Lung (tissue), 12 donors: ENCODE results near the gene FBXO22. TPM values are rescaled to one million over a fixed set of nuclear protein-coding genes. Genes with fewer than 3 reads are reported as not detected.
"Not testable (repeated sequence)": the region's sequence is repeated elsewhere in the genome, so short reads cannot be mapped to it uniquely, and the experiment has no call there.

ENCODE experiments used
- ATAC-seq: fragments of 200-7000 bp; cut with Tn5 transposase; one replicate; pipeline ENCODE4 v1.9.1; 2020; ENCODE audit warnings: moderate number of reproducible peaks; ENCODE audit not compliant: insufficient read depth, low FRiP score
- DNase-seq, 3 donors: peaks; one replicate each; pipeline ENCODE4 v3.0.0-alpha.2; 2013 to 2017
- H3K27ac ChIP-seq, 2 donors: one replicate each; pipeline ENCODE4 v1.5.1; 2013; ENCODE audit warnings: mild to moderate bottlenecking in 2 of 2, moderate library complexity in 2 of 2, control low read depth in 1 of 2, inconsistent platforms in 1 of 2, low read depth in 1 of 2, low read length in 1 of 2
- H3K27me3 ChIP-seq, 3 donors: one replicate each; pipeline ENCODE4 v1.5.1; 2013; ENCODE audit warnings: low read length in 2 of 3; ENCODE audit not compliant: control insufficient read depth in 3 of 3, insufficient read depth in 3 of 3
- H3K36me3 ChIP-seq, 4 donors: one replicate each; pipeline ENCODE4 v1.5.1; 2013; ENCODE audit warnings: low read length in 4 of 4, mild to moderate bottlenecking in 1 of 4, moderate library complexity in 1 of 4; ENCODE audit not compliant: control insufficient read depth in 4 of 4, insufficient read depth in 4 of 4
- H3K4me1 ChIP-seq, 5 donors: one replicate each; pipeline ENCODE4 v1.5.1; 2013; ENCODE audit warnings: low read length in 5 of 5, mild to moderate bottlenecking in 2 of 5, moderate library complexity in 1 of 5; ENCODE audit not compliant: control insufficient read depth in 5 of 5, insufficient read depth in 5 of 5
- H3K4me3 ChIP-seq: one replicate; pipeline ENCODE4 v1.5.1; 2013; ENCODE audit warnings: mild to moderate bottlenecking, control low read depth, moderate library complexity
- H3K9ac ChIP-seq, 2 donors: one replicate each; pipeline ENCODE4 v1.5.1; 2013; ENCODE audit warnings: low read length in 2 of 2, control low read depth in 1 of 2; ENCODE audit not compliant: insufficient read depth in 1 of 2
- H3K9me3 ChIP-seq, 4 donors: one replicate each; pipeline ENCODE4 v1.5.1; 2013; ENCODE audit warnings: low read length in 3 of 4, mild to moderate bottlenecking in 1 of 4, moderate library complexity in 1 of 4; ENCODE audit not compliant: control insufficient read depth in 4 of 4, insufficient read depth in 3 of 4
- CTCF ChIP-seq: IDR thresholded peaks from 2 replicates; pipeline ENCODE4 v1.5.1; 2012; ENCODE audit warnings: mild to moderate bottlenecking; ENCODE audit errors: control extremely low read depth, extremely low read depth
- WGBS, 2 donors: extraction: QIAGEN DNeasy Blood & Tissue Kit; methylation state at CpG; one replicate each; pipeline ENCODE4 v1.1.7; 2013; 5-methylcytosine and 5-hydroxymethylcytosine counted together
- polyA plus RNA-seq, 2 donors: library from polyadenylated mRNA; stranded (reverse); fragments of 200-250 nt; gene quantifications; one replicate each; pipeline ENCODE4 v1.2.1, GENCODE V29; 2013
- total RNA-seq, 2 donors: library from RNA; depleted of rRNA in 1 of 2; stranded (reverse); fragments of >200 nt in 1 of 2; gene quantifications; one replicate each; pipeline ENCODE4 v1.2.1, GENCODE V29; 2014 to 2021
- donor health status: control.
- donor health status: control.
- donor health status: Bipolar disorder and iron deficiency.
- donor health status: healthy.
- donor health status: DM: yes; HTN: yes; CAD: no.

Gene FBXO22
- total and polyA plus RNA-seq, 4 donors = 8.6 to 29.6 (median 20.8) TPM

- DNase-seq = no peak
- Histone ChIP-seq H3K4me1 (peaks cover 0 to 8% (median 0%) of the 10 kb centered on the region in 5 donors), H3K9me3 (no peaks in the 10 kb centered on the region), H3K36me3 (peaks cover 0 to 8% (median 2%) of the 10 kb centered on the region in 4 donors), H3K4me3 (no peak overlapping the region), H3K9ac (no peak overlapping the region), H3K27ac (no peak overlapping the region), H3K27me3 (no peaks in the 10 kb centered on the region)
- no peak for TF ChIP-seq CTCF
- WGBS, 2 donors = 100% methylated on average over 1 of the region's 1 CpG
- no peak for ATAC-seq
Measured at GRCh38 chr15:75862796-75863195, 40.9 kb upstream of the FBXO22 start.

- H3K9me3 ChIP-seq = no peaks in the 10 kb centered on the region
- H3K9ac ChIP-seq = no peak overlapping the region
- ATAC-seq (no peak), DNase-seq (peak in 2 of 3 donors; percentile 62 to 79)
- 62 to 77% methylated on average over 5 of the region's 5 CpGs for WGBS, 2 donors
- peaks cover 0 to 11% (median 3%) of the 10 kb centered on the region in 4 donors for H3K36me3 ChIP-seq
- H3K4me1 ChIP-seq = peaks cover 0 to 8% (median 0%) of the 10 kb centered on the region in 5 donors
- no peak overlapping the region for H3K27ac ChIP-seq
- TF ChIP-seq CTCF = no peak
- H3K27me3 ChIP-seq = no peaks in the 10 kb centered on the region
- no peak overlapping the region for H3K4me3 ChIP-seq
Measured at GRCh38 chr15:75864213-75865059, 39.2 kb upstream of the FBXO22 start.

GRCh38 chr15:75866045-75866444 is 37.6 kb upstream of the FBXO22 start:
- not testable (repeated sequence) for DNase-seq, H3K4me3 ChIP-seq, H3K27ac ChIP-seq, ATAC-seq, H3K27me3 ChIP-seq, H3K9me3 ChIP-seq, H3K4me1 ChIP-seq, H3K9ac ChIP-seq
- peaks cover 0 to 13% (median 3%) of the 10 kb centered on the region in 4 donors for H3K36me3 ChIP-seq
- 94 to 95% methylated on average over 1 of the region's 1 CpG for WGBS, 2 donors

GRCh38 chr15:75866916-75867315 is 36.8 kb upstream of the FBXO22 start:
- Histone ChIP-seq H3K36me3 (peaks cover 0 to 10% (median 3%) of the 10 kb centered on the region in 4 donors), H3K9me3 (no peaks in the 10 kb centered on the region), H3K4me3 (no peak overlapping the region), H3K9ac (no peak overlapping the region), H3K27ac (no peak overlapping the region), H3K27me3 (no peaks in the 10 kb centered on the region), H3K4me1 (peaks cover 0 to 8% (median 0%) of the 10 kb centered on the region in 5 donors)
- no peak for DNase-seq
- TF ChIP-seq CTCF = no peak
- no peak for ATAC-seq
